Measurements from ENCODE around the gene ALPL.
"Not testable (repeated sequence)": the region's sequence is repeated elsewhere in the genome, so short reads cannot be mapped to it uniquely, and the experiment has no call there.

Gene ALPL

DNA sequence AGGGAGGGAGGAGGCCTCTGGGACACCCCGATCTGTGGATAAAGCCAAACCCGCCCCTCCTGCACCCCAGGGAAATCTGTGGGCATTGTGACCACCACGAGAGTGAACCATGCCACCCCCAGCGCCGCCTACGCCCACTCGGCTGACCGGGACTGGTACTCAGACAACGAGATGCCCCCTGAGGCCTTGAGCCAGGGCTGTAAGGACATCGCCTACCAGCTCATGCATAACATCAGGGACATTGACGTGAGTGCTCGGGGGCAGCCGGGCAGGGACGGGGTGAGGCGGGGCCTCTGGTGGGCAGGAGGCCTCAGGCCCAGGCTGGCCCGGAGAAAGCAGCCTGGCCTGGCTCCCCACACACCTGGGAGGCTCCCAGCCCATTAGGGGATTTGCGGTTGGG, 54.7 kb downstream of the ALPL start:
- no peak for DNase-seq

DNA sequence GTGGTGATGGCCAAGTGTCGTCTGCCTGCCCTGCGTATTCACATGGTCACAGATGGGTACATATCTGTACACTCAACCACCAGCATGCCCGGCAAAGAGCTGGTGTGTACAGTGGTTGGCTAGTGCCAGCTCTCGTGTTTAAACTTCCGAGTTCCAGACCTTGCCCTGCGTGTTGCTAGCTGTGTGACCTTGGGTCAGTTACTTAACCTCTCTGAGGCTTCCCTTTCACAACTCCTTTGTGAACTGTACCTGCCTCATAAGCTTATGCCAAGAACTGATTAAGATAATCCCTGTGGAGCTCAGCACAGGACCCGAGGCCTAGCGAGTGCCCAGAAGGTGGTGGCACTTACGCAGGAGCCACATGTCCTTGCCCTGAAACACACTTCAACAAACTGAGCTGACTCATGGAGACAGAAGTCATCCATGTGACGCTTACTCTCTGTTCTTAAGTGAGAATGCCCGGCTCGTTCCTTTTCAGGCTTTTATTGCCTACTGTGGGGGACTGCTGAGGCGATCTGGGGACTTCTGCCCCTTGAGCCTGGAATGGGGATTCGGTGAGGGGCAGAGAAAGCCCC, 55.4 kb downstream of the ALPL start:
- peak; percentile 59 for DNase-seq

DNA sequence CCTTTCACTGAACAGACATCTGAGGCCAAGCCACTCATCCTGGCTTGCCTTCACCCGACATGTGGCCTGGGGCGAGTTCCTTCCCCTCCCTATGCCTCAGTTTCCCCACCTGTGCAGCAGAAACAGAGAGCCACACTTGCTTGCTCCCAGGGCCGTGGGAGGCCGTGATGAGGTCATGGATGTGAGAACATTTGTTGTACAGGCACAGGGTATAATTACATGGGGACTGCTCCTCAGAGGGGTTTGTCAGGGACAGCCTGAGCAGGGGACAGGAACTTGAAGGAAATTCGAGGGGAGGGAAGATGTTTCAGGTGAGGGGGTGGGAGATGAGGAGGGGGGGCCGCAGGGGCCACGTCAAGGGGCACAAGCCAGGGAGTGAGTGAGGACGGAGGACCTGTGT, 56.1 kb downstream of the ALPL start:
- DNase-seq: no peak

DNA sequence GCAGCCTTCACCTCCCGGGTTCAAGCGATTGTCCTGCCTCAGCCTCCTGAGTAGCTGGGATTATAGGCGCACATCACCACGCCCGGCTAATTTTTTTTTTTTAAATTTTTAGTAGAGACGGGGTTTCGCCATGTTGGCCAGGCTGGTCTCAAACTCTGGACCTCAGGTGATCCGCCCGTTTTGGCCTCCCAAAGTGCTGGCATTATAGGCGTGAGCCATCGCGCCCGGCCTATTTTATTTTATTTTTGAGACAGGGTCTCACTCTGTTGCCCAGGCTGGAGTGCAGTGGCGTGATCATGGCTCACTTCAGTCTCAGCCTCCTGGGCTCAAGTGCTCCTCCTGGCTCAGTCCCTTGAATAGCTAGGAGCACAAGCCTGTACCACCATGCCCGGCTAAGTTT, 57.1 kb downstream of the ALPL start:
- DNase-seq: not testable (repeated sequence)

DNA sequence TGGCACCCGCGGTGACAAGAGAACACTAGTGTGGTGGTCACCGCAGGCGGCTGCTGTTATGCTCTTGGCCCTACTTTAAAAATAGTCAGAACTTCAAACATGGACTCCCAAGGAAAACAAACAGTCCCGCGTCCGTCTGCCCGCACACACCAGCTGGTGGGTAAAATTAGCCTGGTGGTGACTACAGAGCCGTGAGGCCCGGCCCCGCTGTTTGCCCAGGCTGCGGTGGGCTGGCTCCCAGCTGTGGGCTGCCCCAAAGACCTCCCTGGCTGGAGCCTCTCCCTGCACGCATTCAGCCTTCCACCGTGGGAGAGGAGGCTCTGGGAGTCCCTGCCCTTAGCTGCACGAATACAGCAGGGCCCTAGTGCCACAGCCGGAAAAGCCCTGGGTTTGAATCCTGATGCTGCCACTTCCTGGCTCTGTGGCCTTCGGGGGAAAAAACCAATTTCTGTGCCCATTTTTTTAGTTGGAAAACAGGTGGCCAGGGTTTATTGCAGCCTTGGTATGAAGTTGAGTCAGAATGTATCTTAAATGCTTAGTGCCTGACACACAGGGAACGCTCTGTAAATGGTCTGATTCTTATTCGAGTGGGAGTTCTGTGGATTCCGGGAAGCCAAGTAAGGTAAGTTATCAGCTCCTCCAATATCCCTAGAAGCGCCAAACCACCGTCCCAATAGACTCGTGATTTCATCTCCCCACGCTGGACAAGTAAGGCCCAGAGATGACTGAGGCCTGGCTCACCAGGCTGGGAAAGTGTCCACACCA, 58.2 kb downstream of the ALPL start:
- DNase-seq: no peak

DNA sequence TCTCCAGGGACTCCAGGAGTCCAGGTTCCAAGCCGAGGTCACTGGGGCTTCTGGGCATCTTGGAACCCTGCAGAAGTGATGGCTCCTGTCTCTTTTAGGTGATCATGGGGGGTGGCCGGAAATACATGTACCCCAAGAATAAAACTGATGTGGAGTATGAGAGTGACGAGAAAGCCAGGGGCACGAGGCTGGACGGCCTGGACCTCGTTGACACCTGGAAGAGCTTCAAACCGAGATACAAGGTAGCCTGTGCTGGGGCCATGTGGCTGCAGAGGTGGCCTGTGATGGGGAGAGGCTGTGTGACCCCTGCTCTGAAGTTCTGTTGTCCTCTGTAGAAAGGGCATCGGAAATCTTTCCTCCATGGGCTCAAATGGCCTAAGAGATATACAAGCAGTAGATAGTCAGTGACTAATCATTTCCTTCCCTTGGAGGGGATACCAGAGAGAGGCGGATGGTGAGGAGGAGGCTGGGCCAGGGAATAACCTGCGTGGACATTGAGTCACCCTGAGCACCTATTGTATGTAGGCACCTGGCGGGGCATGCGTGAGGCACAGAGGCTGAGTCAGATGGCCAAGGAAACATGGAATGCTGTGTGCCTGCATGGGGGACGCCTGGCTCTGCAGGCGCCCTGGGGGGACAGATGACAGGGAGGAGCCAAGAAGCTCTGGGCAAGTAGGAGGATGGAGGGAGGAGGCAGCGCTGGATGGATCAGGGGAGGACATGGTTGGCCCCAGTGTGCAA, 59.0 kb downstream of the ALPL start:
- DNase-seq: no peak

DNA sequence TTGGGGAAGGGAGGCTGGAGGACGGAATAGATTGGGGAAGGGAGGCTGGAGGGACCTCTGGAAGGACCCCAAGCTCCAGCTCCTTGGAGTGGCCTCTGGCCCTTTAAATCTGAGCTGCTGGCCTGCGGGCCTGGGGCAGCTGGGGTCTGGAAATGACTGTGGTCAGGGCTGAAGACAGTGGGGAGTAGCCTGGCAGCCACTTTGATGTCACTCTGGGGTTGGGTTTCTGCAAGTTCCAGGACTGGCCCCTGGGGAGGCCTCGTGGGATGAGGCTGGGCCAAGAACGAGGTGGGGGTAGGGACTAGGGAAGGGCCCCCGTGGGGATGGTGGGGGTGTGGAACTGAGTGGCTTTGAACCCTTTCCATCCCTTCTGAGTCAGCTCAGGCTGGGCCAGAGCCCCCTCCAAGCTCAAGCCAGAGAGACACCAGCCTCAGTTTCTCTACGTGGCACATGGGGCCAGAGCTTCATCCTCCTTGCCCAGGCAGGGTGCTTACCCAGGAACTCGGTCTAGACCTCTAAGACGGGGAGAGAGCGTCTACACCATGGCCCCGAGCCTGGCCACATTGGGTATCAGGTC, 59.7 kb downstream of the ALPL start:
- DNase-seq: no peak

DNA sequence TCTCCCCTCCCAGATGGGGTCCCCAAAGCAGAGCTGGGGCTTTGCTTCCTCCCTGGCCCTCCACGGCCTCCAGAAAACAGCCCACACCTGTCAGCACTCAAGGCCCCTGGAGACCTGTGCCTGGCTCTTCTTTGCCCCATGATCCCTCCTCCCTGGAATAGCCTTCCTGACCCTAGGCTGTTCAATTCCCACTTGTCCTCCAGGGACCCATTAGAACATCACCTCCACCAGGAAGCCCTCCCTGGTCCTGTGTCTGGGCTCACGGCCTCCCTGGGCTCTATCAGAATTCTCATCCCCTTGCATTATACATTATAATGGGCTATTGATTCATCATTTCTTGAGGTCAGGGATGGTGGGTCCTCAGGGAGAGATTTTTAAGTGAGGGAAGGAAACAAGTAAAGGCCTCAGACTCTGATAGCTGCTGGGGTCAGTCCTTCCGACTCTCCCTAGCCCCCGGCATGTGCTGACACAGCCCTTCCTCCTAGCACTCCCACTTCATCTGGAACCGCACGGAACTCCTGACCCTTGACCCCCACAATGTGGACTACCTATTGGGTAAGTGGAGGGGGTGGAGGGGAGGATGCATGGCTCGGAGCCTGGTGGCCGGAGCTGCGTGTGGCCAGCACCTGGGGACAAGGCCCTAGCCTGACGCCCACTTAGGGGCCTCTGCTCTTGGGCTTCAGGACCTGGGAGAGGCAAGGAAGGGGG, 60.8 kb downstream of the ALPL start:
- no peak for DNase-seq

DNA sequence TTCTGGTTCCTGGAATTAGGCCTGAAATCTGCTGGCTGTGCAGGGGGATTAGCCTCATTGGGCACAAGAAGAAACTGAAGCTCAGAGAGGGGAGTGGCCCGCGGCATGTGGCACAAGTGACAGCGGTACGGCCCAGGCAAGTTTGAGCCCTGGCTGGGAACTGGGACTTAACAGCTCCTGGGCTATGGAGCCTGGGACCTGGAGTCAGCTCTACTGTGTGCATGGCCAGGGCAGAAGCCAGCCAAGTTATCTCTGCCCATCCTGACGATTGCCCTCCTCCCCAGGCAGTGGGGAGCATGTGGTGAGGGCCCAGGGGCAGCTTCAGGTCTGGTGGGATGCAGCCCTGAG, 61.3 kb downstream of the ALPL start:
- no peak for DNase-seq

DNA sequence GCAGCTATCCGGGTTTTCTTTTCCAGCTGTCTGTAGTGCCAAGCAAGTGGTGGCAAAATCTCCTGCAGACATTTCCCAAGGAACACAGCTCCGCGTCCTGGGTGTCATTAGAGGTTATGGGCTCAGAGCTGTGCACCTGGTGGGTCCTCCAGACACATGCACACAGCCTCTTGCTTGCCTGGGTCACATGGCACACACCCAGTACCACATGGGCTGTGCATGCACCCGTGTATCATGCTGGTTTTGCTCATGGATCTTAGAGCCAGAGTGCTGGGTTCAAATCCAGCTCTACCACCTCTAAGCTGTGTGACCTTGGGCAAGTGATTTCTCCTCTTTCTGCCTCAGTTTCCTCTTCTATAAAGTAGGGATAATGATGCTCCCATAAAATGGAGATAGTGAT, 61.7 kb downstream of the ALPL start:
- no peak for DNase-seq

DNA sequence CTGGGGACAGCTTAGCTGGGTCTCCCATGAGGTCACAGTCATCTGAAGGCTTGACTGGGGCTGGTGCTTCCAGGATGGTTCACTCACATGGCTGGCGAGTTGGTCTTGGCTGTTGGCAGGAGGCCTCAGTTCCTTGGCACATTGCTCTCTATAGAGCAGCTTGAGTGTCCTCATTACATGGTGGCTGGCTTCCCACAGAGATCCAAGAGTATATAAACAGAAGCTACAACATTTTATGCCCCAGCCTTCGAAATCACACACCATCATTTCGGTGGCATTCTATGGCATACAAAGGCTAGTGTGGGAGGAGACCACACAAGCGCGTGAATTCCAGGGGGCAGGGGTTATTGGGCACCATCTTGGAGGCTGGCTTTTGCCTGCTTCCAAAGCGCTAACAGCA, 63.0 kb downstream of the ALPL start:
- no peak for DNase-seq

DNA sequence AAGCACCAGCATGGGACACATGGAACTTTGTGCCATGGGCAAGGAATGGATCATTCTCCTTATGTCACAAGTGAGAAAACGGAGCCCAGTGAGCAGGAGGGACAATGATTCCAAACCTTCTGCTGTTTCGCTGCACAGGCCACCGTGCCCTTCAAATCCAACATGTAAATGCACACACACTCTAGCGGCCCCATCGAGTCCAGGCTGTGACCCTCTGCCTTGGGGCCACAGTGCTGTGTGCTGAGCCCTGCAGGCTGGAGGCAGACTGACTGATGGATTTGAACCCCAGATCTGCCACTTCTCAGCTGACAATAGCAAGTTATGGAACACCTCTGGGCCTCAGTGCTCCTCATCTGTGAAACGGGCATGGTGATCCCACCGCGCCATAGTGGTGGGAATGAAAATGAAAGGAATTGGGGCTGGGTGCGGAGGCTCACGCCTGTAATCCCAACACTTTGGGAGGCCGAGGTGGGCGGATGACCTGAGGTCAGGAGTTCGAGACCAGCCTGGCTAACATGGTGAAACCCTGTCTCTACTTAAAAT, 63.6 kb downstream of the ALPL start:
- no peak for DNase-seq

DNA sequence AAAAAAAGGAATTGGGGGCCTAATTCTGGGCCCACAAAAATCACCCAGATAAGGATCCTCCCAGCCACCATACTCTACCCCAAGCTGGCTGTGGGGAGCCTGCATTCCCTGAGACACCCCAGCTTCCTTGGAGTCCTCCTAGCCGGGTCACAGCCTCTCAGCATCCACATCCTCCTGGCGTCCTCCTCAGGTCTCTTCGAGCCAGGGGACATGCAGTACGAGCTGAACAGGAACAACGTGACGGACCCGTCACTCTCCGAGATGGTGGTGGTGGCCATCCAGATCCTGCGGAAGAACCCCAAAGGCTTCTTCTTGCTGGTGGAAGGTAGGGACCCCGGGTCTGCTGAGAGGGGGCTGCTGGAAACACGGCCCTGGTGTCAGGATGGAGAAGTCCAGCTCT, 64.3 kb downstream of the ALPL start:
- DNase-seq: no peak

DNA sequence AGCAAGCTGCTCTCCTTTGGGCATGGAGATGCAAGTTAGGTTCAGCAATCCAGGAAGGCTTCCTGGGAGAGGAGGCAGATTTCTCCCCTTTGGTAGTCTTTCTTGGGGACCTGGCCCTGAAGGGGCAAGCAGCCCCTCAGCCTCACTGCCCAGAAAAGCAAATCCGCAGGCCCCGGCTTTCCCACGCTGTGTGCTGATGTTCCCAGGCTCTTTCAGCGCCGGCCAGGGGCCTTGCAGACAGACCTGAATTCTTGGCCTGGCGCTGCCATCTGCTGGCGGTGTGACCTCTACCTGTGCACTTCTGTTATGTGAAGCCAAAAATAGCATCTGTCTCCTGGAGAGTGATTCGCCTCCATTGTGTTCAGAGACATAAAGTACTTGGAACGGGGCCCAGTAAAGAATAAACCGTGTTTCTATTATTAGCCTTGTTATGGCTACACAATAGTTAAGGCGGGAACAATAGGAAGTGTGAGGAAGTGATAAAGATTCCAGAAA, 64.8 kb downstream of the ALPL start:
- DNase-seq: peak; percentile 22

DNA sequence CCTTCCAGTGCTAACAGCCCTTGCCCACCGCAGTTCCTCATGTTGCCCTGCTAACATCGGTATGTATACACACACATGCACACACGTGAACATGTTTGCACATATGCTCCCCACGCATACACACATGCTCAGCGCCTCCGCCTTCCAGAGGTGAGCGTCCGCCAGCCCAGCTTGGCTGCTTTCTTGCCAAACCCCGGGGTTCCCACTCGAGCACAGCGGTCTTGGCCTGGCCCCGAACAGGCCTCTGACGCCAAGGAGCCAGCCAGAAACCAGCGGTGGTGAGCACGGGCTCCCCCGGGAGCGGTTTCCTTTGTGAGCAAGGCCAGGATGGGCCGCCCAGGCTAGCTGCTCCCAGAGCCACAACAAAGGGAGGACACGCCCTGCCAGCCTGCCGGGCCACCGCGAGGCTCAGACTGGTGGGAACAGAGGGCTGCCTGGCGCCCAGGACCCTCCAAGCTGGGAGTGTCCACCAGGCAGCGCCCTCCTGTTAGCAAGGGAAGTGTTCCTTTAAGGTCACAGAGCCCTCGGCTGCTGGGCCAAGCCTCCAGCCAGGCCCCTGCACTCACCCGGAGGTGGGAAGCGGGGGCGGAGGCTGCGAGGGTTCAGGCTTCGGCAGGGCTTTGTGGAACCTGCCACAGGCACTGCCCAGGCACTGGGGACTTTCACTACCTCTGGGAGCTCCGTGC, 65.4 kb downstream of the ALPL start:
- no peak for DNase-seq

DNA sequence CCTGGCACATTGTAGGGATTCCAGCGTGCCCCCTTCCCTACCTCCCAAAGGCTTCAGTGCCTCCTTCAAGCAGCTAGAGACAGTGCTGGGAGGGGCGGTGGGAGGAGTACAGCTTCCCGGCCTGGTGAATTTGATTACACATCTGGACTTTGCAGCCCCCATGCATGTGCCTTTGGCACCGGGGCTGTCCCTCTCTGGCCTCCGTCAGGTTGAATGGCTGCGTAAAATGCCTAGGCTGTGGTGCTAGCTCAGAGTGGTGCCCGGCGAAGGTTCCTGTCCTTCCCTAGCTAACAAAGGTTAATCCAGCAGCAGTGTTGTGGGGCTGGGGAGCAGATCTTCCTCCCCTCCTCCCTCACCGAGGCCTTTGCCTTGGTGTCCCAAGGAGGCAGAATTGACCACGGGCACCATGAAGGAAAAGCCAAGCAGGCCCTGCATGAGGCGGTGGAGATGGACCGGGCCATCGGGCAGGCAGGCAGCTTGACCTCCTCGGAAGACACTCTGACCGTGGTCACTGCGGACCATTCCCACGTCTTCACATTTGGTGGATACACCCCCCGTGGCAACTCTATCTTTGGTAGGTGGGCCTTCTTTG, 66.2 kb downstream of the ALPL start:
- DNase-seq: no peak

DNA sequence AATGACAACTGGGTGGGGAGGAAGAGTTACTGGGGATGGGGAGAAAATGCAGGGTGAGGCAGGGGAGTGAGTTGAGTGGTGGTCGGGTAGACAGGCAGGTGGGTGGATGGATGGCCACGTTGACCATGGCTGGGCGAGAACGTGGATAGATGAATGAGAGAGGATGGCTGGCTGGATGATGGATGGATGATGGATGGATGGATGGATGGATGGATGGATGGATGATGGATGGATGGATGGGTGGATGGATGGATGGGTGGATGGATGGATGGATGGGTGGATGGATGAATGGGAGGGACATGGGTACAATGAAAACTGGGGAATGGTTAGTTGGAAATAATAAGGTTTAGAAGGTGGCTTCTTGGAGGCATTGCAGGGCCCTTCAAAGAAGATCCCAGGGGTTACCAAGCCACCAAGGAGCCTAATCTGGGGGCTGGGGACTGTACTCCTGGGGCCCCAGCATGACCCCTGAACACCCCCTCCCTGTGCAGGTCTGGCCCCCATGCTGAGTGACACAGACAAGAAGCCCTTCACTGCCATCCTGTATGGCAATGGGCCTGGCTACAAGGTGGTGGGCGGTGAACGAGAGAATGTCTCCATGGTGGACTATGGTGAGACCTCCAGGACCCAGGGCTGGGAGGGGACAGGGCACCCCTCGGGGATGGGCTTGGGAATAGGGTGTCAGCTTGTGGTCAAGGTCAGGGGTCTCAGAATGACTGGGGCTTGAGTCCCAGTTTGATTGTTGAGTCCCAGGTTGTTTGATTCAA, 67.0 kb downstream of the ALPL start:
- DNase-seq: no peak

DNA sequence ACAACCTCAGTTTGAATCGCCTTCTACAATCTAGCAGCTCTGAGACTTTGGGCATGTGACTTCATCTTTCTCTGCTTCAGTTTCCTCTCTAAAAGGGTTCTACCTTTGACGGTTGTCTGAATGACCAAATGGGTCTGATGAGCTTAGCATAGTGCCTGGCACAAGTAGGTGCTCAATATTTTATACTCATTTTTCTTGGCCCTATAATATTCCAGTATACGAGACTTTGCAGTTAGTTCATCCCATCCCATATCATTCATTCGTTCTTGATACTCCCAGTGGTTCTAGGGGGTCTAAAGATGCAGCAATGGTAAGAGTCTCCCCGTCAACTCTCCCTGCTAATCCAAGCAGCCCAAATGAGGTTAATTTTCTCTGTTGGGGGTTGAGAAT, 67.6 kb downstream of the ALPL start:
- no peak for DNase-seq

DNA sequence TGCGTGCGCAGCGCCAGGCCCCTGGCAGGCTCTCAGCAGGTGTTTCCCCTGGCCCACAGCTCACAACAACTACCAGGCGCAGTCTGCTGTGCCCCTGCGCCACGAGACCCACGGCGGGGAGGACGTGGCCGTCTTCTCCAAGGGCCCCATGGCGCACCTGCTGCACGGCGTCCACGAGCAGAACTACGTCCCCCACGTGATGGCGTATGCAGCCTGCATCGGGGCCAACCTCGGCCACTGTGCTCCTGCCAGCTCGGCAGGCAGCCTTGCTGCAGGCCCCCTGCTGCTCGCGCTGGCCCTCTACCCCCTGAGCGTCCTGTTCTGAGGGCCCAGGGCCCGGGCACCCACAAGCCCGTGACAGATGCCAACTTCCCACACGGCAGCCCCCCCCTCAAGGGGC, 68.1 kb downstream of the ALPL start:
- DNase-seq: no peak

DNA sequence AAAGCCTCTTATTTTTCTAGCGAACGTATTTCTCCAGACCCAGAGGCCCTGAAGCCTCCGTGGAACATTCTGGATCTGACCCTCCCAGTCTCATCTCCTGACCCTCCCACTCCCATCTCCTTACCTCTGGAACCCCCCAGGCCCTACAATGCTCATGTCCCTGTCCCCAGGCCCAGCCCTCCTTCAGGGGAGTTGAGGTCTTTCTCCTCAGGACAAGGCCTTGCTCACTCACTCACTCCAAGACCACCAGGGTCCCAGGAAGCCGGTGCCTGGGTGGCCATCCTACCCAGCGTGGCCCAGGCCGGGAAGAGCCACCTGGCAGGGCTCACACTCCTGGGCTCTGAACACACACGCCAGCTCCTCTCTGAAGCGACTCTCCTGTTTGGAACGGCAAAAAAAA, 68.7 kb downstream of the ALPL start:
- DNase-seq: no peak

DNA sequence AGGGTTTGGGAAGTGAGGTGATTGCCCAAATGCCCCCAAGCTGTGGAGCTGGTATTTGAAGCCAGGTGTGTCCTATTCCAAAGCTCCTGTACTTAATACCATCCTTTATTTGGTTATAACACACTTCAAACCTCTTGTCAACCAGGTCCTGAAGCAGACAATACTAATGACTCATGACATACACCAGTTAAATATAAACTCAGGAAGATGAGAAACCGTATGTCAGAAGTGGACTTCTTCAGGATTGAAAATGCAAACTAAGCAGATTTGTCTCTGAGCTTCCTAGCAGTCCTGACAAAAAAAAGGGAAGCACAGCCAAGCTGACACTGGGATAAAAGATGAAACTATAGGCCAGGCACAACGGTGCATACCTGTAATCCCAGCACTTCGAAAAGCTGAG, 70.6 kb downstream of the ALPL start:
- peak; percentile 22 for DNase-seq

Data from inflammatory macrophage treated with lipopolysaccharide for 4 hours (primary cell).